GM12878 (cell line): ENCODE data around the gene ABRACL. TPM values are rescaled to one million over a fixed set of nuclear protein-coding genes. Genes with fewer than 3 reads are reported as not detected.

Experiments
- ATAC-seq: fragments of 200-7000 bp; cut with Tn5 transposase; 3 replicates; pipeline ENCODE4 v1.9.1; 2020; ENCODE audit warnings: mild to moderate bottlenecking, moderate library complexity
- BruUV-seq: library from RNA; stranded (reverse); fragments of 400-500 nt; replicated peaks from 2 replicates; lab custom pipeline; 2021; lab: Mats Ljungman, UMichigan
- CTCF ChIA-PET: fragments of 300-600 bp; sonication (Branson Sonifier 250); formaldehyde crosslinking; extraction: SDS; loops from one replicate; lab custom pipeline; 2021; ENCODE audit warnings: inconsistent platforms; lab: Yijun Ruan, JAX
- POLR2A ChIA-PET: fragments of 350-600 bp; formaldehyde crosslinking; extraction: SDS; loops from one replicate; lab custom pipeline; 2021; ENCODE audit warnings: inconsistent platforms; lab: Charles Lee
- RAD21 ChIA-PET: fragments of 300-600 bp; sonication (Branson Sonifier 250); formaldehyde crosslinking; loops from one replicate; lab custom pipeline; 2023; ENCODE audit warnings: antibody characterized with exemption; ENCODE audit not compliant: unreplicated experiment; lab: Charles Lee
- SMC1A ChIA-PET: fragments of 300-600 bp; sonication (Branson Sonifier 250); formaldehyde crosslinking; loops from one replicate; lab custom pipeline; 2023; ENCODE audit not compliant: unreplicated experiment, uncharacterized antibody; lab: Charles Lee
- DNase-seq: peaks from one replicate; pipeline ENCODE4 v3.0.0-alpha.2; 2011; ENCODE audit warnings: low read depth, low spot score
- FAIRE-seq: peaks from 3 replicates; lab custom pipeline; 2011; peaks lifted over from hg19 to GRCh38; lab: Jason Lieb, UNC
- H2AFZ ChIP-seq: 2 replicates; pipeline ENCODE4 v1.6.0; 2011; ENCODE audit warnings: low read depth, low read length, control low read depth; ENCODE audit not compliant: control insufficient read depth
- H3K27ac ChIP-seq: 2 replicates; pipeline ENCODE4 v1.5.1; 2011; ENCODE audit warnings: control low read depth; ENCODE audit not compliant: control insufficient read depth, insufficient read depth
- H3K27me3 ChIP-seq, 2 experiments: replicated peaks in 1 of 2; 2 replicates each; pipeline versions ENCODE4 v1.6.0 to v1.6.1; 2011; ENCODE audit warnings: low read length in 1 of 2; ENCODE audit not compliant: control insufficient read depth in 2 of 2, insufficient read depth in 2 of 2
- H3K36me3 ChIP-seq, 2 experiments: 2 replicates each; pipeline ENCODE4 v1.5.1; 2011; ENCODE audit warnings: low read length in 1 of 2; ENCODE audit not compliant: control insufficient read depth in 2 of 2, insufficient read depth in 2 of 2
- H3K4me1 ChIP-seq: 2 replicates; pipeline ENCODE4 v1.6.1; 2011; ENCODE audit warnings: mild to moderate bottlenecking, low read length, moderate library complexity, mixed read lengths; ENCODE audit not compliant: control insufficient read depth, insufficient read depth
- H3K4me2 ChIP-seq: 2 replicates; pipeline ENCODE4 v1.6.0; 2011; ENCODE audit warnings: control low read depth; ENCODE audit not compliant: control insufficient read depth, insufficient read depth
- H3K4me3 ChIP-seq: fragments of 200-600 bp; sonication (generic); 2 replicates; pipeline ENCODE4 v1.5.1; 2016
- H3K79me2 ChIP-seq: 2 replicates; pipeline ENCODE4 v1.6.0; 2011; ENCODE audit warnings: low read length; ENCODE audit not compliant: control insufficient read depth, insufficient read depth
- H3K9ac ChIP-seq: 2 replicates; pipeline ENCODE4 v1.8.0; 2011; ENCODE audit warnings: low read length, control low read depth, mixed read lengths; ENCODE audit not compliant: control insufficient read depth, insufficient read depth
- H3K9me3 ChIP-seq: replicated peaks from 3 replicates; pipeline ENCODE4 v1.5.1; 2011; ENCODE audit warnings: mild to moderate bottlenecking, low read length; ENCODE audit not compliant: control insufficient read depth, insufficient read depth
- H4K20me1 ChIP-seq: 2 replicates; pipeline ENCODE4 v1.6.0; 2011; ENCODE audit not compliant: control insufficient read depth, insufficient read depth
- ASH2L ChIP-seq: fragments of 300-600, 200-600 bp; sonication (generic); IDR thresholded peaks from 2 replicates; pipeline ENCODE4 v1.6.1; 2017; ENCODE audit warnings: low read depth, mild to moderate bottlenecking, borderline replicate concordance
- ATF7 ChIP-seq: fragments of 450-650 bp; IDR thresholded peaks from 2 replicates; pipeline ENCODE4 v1.6.1; 2016; ENCODE audit warnings: low read depth, mild to moderate bottlenecking
- DPF2 ChIP-seq: fragments of 450-650 bp; IDR thresholded peaks from 2 replicates; pipeline ENCODE4 v1.6.1; 2017; ENCODE audit warnings: mild to moderate bottlenecking
- IKZF1 ChIP-seq: fragments of 450-650 bp; conservative IDR thresholded peaks from 2 replicates; pipeline ENCODE4 v1.6.1; 2017; ENCODE audit warnings: antibody characterized with exemption, mild to moderate bottlenecking
- IRF4 ChIP-seq: IDR thresholded peaks from 2 replicates; pipeline ENCODE4 v1.6.1; 2011; ENCODE audit warnings: low read depth, low read length
- MAX ChIP-seq: IDR thresholded peaks from 2 replicates; pipeline ENCODE4 v1.6.1; 2012; ENCODE audit warnings: low read depth, low read length, improper control_type of control experiment
- MYC ChIP-seq: IDR thresholded peaks from 2 replicates; pipeline ENCODE4 v1.6.1; 2011; ENCODE audit warnings: mild to moderate bottlenecking, low read length, moderate library complexity, inconsistent platforms; ENCODE audit not compliant: insufficient read depth, insufficient replicate concordance, insufficient read length, severe bottlenecking
- PAX8 ChIP-seq: fragments of 450-650 bp; IDR thresholded peaks from 2 replicates; pipeline ENCODE4 v1.6.1; 2017; ENCODE audit warnings: mild to moderate bottlenecking, moderate library complexity
- SMC3 ChIP-seq: IDR thresholded peaks from 2 replicates; pipeline ENCODE4 v1.6.1; 2011; ENCODE audit warnings: low read length, improper control_type of control experiment, borderline replicate concordance
- SP1 ChIP-seq: IDR thresholded peaks from one replicate; pipeline ENCODE4 v1.6.1; 2011; ENCODE audit warnings: low read depth, low read length
- TCF7 ChIP-seq: IDR thresholded peaks from 2 replicates; pipeline ENCODE4 v1.6.1; 2014; ENCODE audit warnings: antibody characterized with exemption, borderline replicate concordance
- ZNF24 ChIP-seq: fragments of 450-650 bp; IDR thresholded peaks from 2 replicates; pipeline ENCODE4 v1.6.1; 2017; ENCODE audit warnings: antibody characterized with exemption, mild to moderate bottlenecking
- WGBS: methylation state at CpG from one replicate; pipeline ENCODE4 v1.1.6; 2016; ENCODE audit warnings: low lambda C conversion rate; ENCODE audit not compliant: insufficient replicate concordance, insufficient coverage; ENCODE audit errors: missing lambda C conversion rate; 5-methylcytosine and 5-hydroxymethylcytosine counted together
- in situ Hi-C: fragments of 300-500 bp; cut with MboI; formaldehyde crosslinking; loops from 9 replicates; pipeline ENCODE4 v1.14.3; 2018; ENCODE audit warnings: mixed read lengths
- intact Hi-C: fragments of 100-400 bp; cut with micrococcal nuclease; formaldehyde crosslinking; loops from one replicate; pipeline ENCODE4 v1.14.2; 2022; ENCODE audit not compliant: unreplicated experiment
- polyA plus RNA-seq, 11 experiments: library from polyadenylated mRNA; depleted of rRNA in 4 of 11; unstranded in 6 of 11; stranded (reverse) in 5 of 11; fragments of >200 nt; fragmentation: Nextera tagmentation in 4 of 11; fragmentation: Illumina TruSeq in 1 of 11; extraction: Ambion mirVana in 4 of 11; extraction: Trizol in 1 of 11; gene quantifications; 1 replicate in 1 of 11; 2 replicates in 10 of 11; pipeline versions ENCODE4 v1.2.1 to v1.2.3, GENCODE V29; 2011 to 2016; ENCODE audit warnings: inconsistent platforms in 2 of 11, missing spikeins in 2 of 11, low read depth in 1 of 11
- total RNA-seq, 4 experiments: library from RNA; depleted of rRNA in 3 of 4; stranded (reverse); fragments of >200 nt in 3 of 4; fragmentation: Illumina TruSeq in 1 of 4; extraction: Trizol in 1 of 4; gene quantifications; 2 replicates each; pipeline versions ENCODE4 v1.2.1 to v1.2.3, GENCODE V29; 2013 to 2021

Gene ABRACL
- total and polyA plus RNA-seq, 10 of the 15 experiments (the other 5 are each of a cell fraction or from before 2014, with no cell fraction given), result 111 to 647 (median 192) TPM

GRCh38 chr6:138997136-138997535, 31.4 kb upstream of the ABRACL start:
- DNase-seq (no peak), ATAC-seq (no peak), FAIRE-seq (no peak)
- H4K20me1 ChIP-seq, result no peaks in the 10 kb centered on the region
- BruUV-seq, result no TSS peak
- H3K4me1 ChIP-seq, result no peaks in the 10 kb centered on the region
- H3K4me3 ChIP-seq, result no peak overlapping the region
- intact Hi-C loops, result no loop called here
- no peak overlapping the region for H3K4me2 ChIP-seq
- in situ Hi-C loops, result no loop called here
- POLR2A ChIA-PET, result no interaction called here
- no peak overlapping the region for H2AFZ ChIP-seq
- no peaks in the 10 kb centered on the region for H3K79me2 ChIP-seq
- RAD21 ChIA-PET, result no interaction called here
- H3K36me3 ChIP-seq, result no peaks in the 10 kb centered on the region
- 38% methylated on average over 5 of the region's 5 CpGs for WGBS
- H3K27ac ChIP-seq, result no peak overlapping the region
- CTCF ChIA-PET, result interaction anchor here (0.5 kb wide), 1 partner anchor 220 kb away, joined by 3 read pairs; no protein-coding TSS in a partner anchor
- H3K9ac ChIP-seq, result no peak overlapping the region
- SMC1A ChIA-PET, result no interaction called here
- TF ChIP-seq PAX8, result no peak
- TF ChIP-seq ATF7, result no peak
- TF ChIP-seq IKZF1, result no peak
- no peak for TF ChIP-seq SP1
- no peak for TF ChIP-seq DPF2
- TF ChIP-seq TCF7, result no peak
- TF ChIP-seq MAX, result no peak
- no peak for TF ChIP-seq MYC
- TF ChIP-seq ASH2L, result no peak
- TF ChIP-seq ZNF24, result no peak
- no peak for TF ChIP-seq IRF4
- TF ChIP-seq SMC3, result no peak
- no peaks in the 10 kb centered on the region for H3K27me3 ChIP-seq
- H3K9me3 ChIP-seq, result peaks cover 4% of the 10 kb centered on the region; the same call in 1 of the 3 replicates
